ENCODE results near the gene SEMG1.

The SEMG1 gene

DNA sequence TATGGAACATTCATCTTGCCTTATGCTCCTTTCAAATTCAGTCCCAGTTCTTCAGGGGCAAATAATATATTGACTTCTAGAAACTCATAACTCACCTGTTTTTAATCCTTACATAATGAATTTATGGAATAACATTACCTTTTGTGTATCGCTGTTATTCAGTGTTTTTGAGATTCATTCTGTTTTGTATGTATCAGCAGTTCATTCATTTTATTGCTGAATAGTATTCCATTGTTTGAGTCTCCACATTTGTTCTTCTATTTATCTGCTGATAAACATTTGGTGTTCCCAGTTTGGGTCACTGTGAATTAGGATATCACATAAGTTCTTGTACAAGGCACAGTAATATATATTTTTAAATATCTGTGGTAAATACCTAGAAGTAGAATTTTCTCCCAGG is 19.5 kb downstream of the SEMG1 start:
- no peak for DNase-seq

DNA sequence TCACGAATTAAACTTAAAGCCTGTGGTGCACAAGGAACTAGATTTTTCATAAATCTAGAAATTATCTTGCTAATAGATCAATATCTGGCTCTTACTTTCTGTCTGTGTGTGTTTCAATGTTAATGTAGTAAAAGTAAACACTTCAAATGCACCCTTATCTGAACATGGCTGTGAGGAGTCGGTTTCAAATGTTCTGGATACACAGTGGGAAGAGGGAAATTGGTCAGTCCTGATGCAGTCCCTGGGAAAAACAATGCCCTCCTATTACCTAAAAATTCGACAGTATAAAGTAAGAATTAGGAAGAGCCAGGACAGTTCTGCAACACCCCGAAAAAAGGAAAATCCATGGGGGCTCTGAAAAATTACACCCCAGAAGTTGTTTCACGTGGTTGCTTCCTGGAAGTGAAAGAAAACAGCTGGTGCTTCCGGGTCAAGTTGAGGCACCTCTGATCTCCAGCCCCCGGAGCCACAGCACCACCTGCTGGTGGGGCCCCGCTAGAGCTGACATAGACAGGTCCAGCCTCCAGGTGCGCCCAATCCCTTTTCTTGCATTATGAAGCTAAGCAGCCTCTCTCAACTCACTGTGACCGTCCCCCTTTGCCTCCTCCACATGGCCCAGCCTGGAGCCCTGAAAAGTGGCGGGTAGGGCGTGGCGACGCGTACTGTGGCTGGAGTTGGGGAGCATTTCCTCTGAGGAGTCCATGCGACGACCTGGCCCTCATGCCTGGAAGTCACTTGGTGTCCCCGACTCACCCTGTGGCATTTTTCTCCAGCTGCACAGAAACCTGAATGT is 22.6 kb downstream of the SEMG1 start:
- no peak for DNase-seq

DNA sequence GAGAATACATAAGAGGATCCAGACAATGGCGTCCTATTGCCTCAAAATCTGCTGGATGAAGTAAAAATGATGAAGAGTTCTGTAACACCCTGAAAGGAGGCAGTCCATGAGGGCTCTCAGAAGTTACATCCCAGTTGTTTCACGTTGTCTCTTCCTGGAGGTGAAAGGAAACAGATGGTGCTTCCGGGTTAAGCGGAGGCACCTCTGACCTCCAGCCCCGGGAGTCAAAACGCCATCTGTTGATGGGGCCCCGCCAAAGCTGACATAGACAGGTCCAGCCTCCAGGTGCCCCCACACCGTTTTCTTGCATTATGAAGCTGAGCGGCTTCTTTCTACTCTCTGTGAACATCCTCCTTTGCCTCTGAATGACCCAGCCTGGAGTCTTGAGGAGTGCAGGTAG is 23.8 kb downstream of the SEMG1 start:
- DNase-seq, result no peak

DNA sequence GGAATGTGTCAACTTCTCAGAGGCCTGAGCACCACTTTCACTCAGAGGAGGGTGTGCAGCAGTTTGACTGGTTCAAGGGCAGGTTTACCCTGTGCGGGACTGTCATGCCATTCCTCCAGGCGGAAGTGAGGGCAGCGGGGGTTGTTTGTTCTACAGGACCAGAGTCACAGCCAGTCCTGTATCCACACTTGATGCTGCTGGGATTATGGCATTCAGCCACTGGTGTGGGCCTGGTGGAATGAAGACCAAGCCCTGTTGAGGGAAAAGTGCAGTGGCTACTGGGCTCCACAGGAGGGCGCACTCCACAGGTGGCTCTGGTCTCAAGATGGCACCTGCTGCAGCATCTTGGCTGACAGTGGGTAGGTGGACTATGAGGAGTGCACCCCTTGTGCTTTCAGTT is 29.2 kb downstream of the SEMG1 start:
- no peak for DNase-seq

DNA sequence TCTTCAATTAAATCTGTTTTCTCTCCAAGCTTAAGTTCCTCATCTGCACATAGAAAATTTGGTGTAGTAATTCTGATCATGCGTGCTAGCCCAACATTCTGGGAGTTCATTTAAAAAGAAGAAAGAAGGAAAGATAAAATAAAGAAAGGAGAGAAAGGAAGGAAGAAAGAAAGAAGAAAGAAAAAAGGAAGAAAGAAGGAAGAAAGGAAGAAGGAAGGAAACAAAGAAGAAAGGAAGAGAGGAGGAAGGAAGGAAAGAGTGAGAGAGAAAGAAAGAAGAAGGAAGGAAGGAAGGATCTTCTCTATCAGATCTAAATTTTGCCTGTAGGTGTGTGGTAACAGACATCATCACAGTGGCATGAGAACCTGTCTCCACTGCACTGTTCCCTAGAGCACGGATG is 31.3 kb downstream of the SEMG1 start:
- no peak for DNase-seq

DNA sequence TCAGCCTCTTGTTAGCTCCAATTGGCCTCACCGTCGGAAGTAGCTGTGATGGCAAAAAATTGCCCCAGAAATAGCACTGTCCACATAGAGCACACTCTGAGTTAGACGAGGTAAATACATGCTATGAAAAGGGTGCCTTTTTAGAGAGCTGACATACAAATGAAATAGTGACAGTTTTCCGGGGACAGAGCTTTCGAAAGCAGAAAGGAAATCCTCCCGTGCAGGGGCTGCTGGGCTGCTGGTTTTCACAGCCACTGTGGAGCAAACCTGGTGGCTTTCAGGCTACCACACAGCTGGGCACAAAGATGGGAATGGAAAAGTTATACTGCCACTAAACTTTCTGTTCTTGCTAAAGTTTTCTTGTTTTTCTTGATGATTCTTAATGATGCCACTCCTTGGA is 39.3 kb downstream of the SEMG1 start:
- no peak for DNase-seq

DNA sequence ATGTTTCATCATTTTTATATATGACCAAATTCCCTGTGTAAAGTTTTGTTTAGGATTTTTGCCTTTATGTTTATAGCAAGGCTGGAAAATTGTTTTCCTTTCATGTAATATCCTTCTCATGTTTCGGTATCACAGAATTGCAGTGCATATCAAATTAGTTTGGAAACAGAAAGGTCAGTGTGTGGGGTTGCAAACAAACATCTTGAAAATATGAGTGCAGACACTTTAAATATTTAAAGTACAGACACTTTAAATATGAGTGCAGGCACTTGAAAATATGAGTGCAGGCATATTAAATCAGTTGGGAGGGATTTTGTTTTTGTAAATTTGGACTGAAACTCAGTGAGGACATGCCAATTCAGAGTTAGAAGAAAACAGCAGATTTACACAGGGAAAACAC is 41.0 kb downstream of the SEMG1 start:
- no peak for DNase-seq

DNA sequence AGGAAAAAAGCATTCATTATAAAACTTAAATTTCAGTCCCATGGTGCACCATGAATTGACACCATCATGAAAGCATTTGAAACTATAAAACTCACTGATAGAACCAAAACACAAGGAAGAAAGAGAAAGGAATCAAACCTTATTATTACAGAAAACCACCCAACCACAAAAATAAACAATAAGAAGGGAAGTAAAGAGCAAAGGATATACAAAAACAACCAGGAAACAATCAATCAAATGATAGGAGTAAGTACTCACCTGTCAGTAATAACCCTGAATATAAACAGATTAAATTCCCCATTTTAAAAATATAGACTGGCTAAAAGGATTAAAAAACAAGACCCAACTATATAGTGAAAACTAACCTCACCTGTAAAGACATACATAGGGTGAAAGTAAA is 41.8 kb downstream of the SEMG1 start:
- no peak for DNase-seq

DNA sequence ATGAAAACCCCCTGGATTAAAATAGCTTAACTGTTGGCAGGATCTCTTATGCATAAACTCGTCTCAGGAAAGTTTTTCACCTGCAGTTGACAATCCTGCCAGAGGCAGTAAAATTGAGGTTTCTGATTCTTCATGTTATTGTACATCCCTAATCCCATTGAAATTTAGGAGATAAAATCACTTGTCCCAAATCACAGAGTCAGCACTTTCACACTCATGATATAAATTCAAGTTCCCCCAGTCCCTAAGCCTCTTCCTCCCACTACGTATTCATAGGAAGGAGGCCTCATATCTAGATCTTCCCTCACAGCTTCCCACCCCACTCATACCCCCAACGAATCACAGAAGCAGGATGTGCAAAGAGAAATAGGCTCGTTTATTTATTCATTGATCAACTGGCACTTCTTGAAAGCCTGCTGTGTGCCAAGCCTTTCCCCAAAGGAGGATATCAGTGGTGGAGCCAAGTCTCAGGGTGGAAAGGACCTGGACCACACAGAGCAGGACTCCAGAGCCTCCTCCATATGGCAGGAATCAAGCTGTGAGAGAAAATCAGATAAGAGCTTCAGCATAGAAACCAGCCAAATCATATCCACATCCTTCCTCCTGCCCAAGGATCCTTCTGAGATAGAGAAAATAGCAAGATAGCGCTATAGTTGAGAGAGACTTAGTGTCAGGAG is 45.2 kb downstream of the SEMG1 start:
- DNase-seq, result no peak

DNA sequence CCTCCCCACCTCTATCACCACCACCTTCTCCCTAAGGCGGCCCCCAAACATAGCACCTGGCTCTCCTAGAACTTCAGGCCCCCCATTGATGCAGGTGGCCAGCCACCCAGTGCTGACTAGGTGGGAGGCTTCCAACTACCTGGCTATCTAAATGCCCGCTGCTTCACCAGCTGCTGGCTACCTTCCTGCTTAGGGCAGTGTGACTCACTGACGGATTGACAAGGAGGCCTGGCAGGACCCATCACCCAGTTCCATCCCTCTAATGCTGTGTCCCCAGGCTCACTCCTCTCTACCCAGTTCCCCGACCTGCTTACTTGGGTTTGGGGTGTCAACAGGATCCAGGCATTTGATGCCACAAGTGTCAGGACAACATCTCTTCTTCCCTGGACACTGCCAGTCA is 46.4 kb downstream of the SEMG1 start:
- DNase-seq, result no peak

DNA sequence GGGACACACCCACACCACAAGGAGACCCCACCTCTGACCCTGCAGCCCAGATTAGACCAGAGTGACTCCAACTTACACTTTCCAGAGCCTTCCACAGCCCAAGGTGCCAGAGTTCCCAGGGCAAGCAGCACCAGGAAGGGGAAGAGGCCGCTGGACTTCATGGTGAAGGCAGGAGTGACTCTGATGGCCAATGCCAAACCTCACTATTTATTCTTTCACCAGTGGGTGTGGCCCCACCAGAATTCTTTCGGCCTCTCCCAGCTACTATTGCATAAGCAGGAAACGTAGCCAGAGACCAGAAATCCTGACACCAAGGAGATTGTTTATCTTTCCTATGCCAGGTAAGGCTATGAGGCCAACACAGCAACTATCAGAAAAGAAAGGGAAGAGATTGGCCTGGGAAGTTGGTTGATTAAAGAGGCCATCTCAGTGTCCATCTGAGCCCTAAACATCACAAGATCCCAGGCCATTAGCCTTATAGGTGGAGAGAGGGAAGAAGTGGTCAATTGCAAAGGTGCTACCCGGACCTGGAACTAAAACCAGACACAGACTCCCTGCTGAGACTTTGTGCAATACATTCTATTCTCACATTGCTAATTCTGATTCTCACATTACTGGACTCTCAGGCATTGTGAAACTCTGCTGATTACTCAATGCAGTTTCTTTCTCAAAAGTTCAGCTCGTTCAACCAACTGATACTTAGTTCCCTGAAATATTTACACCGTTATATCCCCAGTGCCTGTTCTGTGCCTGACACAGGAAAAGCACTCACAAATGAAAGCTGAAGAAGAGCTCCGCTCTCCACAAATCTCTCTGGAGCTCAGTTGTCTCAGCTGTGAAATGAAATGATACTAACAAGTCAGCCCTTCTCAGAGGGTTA is 47.8 kb downstream of the SEMG1 start, which contains the start of gene SLPI:
SLPI (minus strand) TSS at position 182 of the 880 bp plus-strand sequence; CDS start at position 161, 21 bp downstream.
- DNase-seq, result no peak

DNA sequence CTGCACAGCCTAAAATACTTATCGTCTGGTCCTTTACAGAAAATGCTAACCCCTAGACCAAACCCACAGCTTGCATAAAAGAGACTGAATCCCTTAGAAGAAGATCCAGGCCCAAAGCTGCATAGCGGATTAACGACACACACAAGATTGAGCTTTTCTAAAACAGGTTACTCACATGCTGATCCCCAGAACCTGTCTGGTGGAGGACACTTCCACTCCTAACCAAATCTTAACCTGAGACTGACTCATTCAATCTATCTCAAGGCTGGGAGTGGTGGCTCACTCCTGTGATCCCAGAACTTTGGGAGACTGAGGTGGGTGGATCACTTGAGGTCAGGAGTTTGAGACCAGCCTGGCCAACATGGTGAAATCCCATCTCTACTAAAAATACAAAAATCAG is 50.3 kb downstream of the SEMG1 start:
- DNase-seq, result no peak

DNA sequence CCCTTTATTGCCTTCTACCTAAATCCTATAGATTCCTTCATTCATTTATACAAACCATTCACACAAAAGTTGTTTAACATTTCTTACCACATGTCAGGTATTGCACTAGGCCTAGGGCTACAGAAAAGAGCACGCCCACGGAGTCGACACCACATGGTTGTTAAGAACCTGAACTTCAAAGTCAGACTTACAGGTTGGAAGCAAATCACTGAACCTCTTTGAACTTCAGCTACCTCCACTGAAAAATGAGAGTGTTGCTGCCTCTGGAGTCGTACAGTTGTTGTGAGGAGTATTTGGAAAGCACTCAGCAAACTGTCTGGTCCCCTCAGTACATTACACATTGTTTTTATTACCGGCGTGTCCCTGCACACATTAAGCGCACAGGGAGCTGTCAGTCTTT is 50.9 kb downstream of the SEMG1 start:
- DNase-seq, result no peak

DNA sequence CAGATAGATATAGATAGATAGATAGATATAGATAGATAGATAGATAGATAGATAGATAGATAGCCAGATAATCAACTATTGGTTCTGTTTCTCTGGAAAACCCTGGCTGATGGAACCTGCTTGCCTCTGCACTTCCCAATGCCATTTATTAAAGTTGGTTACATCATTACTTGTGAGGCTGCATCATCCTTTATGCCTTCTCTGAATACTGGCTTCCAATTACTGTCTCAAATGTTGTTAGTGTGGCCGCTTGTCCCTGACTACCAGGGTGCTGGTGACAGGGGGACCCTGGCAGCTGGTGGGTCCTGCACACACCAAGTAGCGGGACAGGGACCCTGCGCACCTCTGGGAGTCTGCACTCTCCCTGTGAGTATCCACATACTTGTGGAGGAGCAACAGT is 51.4 kb downstream of the SEMG1 start:
- DNase-seq, result no peak

DNA sequence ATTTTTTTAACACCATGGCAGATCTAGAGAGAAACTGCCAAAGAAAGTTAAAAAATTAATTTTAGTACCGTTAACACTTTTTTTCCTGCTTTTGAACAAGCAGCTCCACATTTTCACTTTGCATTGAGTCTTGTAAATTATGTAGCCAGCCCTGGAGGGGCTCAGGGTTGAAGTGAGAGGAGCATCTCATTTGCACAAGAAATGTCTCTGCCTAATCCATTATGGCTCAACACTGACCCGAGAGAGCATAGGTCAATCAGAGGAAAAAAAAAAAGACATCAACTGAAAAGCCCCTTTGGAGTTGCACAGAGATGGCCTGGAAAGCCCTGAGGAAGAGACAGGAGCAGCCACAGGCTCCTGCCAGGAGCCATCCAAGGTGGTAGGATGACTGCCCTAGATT is 51.8 kb downstream of the SEMG1 start:
- no peak for DNase-seq

Data from right hindlimb (tissue), 1 donor.